GM12891 (cell line): ENCODE data around the gene MMP1.

Experiments used
- POLR2A ChIP-seq: IDR thresholded peaks from 2 replicates; pipeline ENCODE4 v1.6.1; 2011; ENCODE audit warnings: low read depth, low read length, control low read depth
- POLR2AphosphoS5 ChIP-seq: IDR thresholded peaks from 2 replicates; pipeline ENCODE4 v1.6.1; 2011; ENCODE audit warnings: low read depth, low read length, control low read depth
- SPI1 ChIP-seq: IDR thresholded peaks from 2 replicates; pipeline ENCODE4 v1.6.1; 2011; ENCODE audit warnings: low read depth, low read length, control low read depth
- TAF1 ChIP-seq: IDR thresholded peaks from 2 replicates; pipeline ENCODE4 v1.6.1; 2011; ENCODE audit warnings: low read depth, low read length, control low read depth

GRCh38 chr11:102749101-102749722, 48.7 kb downstream of the MMP1 start:
- no peak for TF ChIP-seq POLR2AphosphoS5
- no peak for TF ChIP-seq POLR2A
- TF ChIP-seq TAF1: no peak
- TF ChIP-seq SPI1: no peak
